NCI-H226 (cell line): Measurements from ENCODE around the gene INPP5A.
"Not testable (repeated sequence)": the region's sequence is repeated elsewhere in the genome, so short reads cannot be mapped to it uniquely, and the experiment has no call there.

ENCODE experiments used
- DNase-seq: peaks from one replicate; pipeline ENCODE4 v3.0.0-alpha.2; 2015

Gene INPP5A

DNA sequence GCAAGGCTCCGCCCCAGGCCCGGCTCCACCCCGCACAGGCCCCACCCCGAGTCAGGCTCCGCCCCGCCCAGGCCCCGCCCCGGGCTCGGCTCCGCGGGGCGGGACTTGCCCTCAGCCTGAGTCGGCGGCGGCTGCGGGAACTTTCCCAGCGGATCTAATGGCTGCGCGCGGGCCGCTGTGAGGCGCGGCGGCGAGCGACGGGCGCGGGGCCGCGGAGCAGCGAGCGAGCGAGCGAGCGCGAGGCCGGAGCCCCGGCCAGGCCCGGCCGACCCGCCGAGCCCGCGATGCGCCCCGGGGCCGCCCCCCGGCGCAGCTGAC lies at the start of gene INPP5A:
INPP5A (plus strand) TSS at position 104 of the 318 bp plus-strand sequence. CDS start 310 bp downstream, outside the sequence.
- no peak for DNase-seq

- no peak for DNase-seq
Measured at GRCh38 chr10:132488231-132488821, 49.3 kb upstream of the INPP5A start.

DNA sequence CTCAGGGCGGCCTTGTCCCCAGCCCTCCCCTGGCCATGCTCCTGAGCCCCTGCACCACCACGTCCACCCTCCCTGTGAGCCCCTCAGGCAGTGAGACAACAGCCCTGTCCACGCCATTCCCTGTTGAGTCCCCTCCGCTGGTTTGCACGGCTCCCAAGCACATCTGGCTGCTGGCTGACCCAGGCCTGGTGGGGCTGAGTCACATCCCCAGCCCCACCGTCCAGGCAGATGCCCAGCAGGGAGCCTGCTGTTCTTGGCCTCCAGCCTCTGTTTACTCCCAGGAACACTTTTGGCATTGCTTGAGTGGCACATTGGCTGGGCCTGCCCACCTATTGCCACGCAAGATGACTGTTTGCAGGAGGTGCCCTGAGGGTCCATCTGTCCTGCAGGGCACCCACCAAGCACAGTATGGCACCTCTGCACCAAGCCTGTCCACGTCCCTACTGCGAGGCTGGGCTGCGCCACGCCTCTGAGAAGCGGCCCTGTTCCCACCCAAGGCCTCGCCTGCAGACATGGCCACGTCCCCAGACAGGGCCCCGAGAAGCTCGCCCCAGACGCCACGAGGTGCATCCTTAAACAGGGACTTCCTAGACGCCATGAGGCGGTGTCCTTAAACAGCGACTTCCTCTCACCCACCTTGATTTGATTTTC lies 48.4 kb upstream of the INPP5A start:
- no peak for DNase-seq

GRCh38 chr10:132489704-132490534 lies 47.7 kb upstream of the INPP5A start:
- DNase-seq, result no peak

DNA sequence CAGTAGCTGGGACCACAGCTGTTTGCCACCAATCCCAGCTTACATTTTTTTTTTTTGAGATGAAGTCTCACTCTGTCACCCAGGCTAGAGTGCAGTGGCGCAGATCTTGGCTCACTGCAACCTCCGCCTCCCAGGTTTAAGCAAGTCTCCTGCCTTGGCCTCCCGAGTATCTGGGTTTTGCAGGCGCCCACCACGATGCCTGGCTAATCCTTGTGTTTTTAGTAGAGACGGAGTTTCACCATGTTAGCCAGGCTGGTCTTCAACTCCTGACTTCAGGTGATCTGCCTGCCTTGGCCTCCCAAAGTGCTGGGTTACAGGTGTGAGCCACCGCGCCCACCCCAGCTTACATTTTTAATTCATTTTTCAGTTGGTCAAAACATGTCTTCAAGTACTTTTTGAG lies 46.1 kb upstream of the INPP5A start:
- not testable (repeated sequence) for DNase-seq

DNA sequence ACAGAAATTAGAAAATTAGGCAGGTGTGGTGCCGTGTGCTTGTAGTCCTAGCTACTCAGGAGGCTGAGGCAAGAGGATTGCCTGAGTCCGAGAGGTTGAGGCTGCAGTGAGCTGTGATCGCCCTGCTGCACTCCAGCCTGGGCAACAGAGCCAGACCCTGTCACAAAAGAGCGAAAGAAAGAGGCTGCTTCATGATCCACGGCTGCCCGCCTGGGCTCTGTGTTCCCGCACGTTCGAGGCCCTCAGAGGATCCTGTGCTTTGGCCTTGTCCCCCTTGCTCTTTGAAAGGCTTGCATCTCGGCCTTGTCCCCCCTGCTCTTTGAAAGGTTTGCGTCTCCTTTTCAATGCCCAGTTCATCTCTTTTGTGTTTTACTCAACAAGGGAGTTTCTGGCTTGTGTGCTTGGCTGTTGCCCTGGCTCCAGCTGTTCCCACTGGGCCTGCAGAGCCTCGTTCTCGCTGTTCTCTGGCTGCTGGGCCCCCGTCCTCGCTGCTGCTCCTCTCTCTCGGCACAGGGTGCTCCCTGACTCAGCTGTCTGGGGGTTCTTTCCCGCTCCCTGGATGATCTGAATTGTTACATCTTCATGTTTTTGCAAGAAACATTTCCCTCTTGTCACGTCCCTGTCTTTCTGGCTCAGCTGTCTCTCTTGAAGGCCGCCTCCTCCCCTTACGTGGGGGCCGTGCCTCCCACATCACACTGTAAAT lies 45.1 kb upstream of the INPP5A start:
- DNase-seq, result no peak

GRCh38 chr10:132493246-132493755 lies 44.3 kb upstream of the INPP5A start:
- DNase-seq, result no peak

DNA sequence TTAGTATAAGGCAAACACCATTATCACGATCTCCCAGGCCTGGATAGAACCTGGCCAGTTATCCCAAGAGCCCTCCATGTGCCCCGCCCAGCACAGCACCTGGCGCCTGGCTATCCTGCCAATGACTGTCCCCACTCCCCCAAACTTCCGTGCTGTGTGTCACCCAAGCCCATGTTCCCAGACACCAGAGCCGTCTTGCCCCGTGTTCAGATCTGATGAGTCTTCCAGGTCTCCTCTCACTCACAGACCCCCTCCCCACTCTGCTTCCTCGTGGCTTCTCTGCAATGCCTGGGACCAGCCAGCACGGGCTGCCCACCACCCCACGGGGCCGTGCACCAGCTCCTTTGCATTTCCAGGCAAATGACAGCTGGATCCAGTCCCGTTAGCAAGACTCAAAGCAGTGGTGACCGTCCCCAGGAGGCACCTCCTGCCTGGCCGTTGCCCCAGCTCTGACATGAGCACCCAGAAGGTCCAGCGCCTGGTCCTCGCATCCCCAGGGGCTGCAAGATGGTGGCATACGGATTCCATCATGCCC lies 43.8 kb upstream of the INPP5A start:
- no peak for DNase-seq

GRCh38 chr10:132494866-132495630 lies 42.5 kb upstream of the INPP5A start:
- no peak for DNase-seq

DNA sequence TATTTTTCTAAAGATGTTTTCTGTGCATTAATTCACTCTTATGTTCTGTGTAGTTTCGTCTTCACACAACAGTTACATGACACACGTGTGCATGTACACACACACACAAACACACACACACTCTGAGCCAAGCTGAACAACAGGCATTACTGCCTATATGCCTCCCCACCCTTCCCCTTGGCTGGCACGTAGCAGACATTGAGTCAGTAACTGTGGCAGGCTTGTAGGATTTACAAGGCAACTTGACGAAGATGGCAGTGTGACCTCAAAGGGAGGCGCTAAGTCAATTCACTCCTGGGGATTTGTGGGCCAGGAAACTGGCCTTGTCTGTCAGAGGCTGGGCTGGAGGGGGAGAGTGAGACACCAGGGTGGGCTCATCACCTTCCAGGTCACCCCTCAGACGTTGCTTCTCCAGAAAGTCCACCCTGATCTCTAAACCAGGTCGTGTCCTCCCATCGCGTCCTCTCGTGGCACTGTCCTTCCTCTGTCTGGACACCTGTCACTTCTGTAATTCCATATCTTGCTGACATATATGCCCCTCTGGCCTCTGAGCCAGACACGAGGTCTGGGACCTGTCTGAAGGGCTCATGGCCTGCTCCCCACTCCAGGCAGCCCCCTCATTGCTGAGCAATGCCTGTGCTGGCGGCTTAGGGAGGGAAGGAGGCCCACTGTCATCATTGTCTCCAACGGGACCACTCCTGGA lies 41.1 kb upstream of the INPP5A start:
- DNase-seq, result no peak

DNA sequence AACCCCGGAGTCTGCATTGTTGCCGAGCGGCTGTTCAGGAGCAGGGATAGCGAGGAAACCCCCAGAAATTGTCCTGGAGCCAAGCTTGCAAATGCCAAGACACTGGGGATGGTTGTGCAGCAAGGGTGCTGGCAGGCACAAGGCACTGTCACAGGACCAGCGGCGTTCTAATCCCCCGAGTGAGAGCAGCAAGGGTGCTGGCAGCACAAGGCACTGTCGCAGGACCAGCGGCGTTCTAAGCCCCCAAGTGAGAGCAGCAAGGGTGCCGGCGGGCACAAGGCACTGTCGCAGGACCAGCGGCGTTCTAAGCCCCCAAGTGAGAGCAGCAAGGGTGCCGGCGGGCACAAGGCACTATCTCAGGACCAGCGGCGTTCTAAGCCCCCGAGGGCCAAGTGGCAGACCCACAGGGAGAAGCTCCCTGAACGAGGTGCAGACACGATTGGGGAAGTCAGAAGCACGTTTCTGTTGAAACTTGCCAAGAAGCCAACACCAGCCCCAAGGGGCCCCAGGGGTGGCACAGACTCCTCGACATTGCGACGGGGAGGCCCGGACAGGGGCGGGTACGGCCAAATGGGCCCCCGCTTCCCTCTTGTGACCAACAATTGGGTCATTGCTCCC lies 40.4 kb upstream of the INPP5A start:
- no peak for DNase-seq

- DNase-seq, result no peak
Measured at GRCh38 chr10:132497861-132498561, 39.6 kb upstream of the INPP5A start.

GRCh38 chr10:132498562-132499366 lies 38.8 kb upstream of the INPP5A start:
- DNase-seq, result no peak

DNA sequence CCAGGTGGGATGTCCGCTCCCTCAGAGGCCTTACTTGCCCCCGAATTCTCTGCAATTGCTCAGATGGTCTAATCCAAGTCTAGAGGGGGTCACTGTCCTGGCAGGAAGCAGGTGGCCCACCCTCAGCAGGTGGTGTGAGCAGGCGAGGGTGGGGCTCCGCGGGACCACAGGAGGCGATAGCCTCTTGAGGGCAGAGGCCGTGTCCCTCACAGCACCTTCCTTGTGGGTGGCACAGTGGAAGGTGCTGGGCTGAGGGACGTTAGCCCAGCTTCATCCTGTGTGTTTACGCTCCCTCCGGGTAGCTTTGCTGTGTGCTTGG lies 38.3 kb upstream of the INPP5A start:
- no peak for DNase-seq

- DNase-seq, result no peak
Measured at GRCh38 chr10:132500781-132501415, 36.7 kb upstream of the INPP5A start.

DNA sequence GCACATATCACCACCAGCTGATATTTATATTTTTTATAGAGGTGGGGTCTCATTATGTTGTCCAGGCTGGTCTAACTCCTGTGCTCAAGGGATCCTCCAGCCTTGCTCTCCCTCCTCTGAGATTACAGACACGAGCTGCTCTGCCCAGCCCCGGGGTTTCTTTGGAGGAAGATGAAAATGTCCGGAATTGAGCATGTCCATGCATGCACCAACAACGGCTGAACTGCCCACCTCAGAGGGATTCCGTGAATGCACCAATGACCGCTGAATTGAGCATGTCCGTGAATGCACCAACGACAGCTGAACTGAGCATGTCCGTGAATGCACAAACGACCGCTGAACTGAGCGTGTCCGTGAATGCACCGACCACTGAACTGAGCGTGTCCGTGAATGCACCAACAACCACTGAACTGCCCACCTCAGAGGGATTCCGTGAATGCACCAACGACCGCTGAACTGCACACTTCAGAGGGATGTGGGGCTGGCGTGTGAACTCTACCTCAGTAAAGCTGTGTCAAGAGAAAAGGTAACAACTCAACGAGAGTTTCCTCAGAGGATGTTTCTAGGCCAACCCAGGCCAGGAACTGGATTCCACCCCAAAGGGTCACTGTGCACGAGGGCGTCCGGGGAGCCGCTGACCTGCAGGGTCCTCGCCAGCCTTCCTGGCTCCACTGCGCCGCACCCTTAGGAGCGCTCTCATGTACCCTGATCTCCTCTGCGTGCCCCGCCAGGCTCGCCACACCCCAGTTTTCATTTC lies 34.9 kb upstream of the INPP5A start:
- no peak for DNase-seq

- no peak for DNase-seq
Measured at GRCh38 chr10:132503581-132504421, 33.8 kb upstream of the INPP5A start.
